Uterus (tissue), 4 donors: Measurements from ENCODE around the gene LRRC17. TPM values are rescaled to one million over a fixed set of nuclear protein-coding genes. Genes with fewer than 3 reads are reported as not detected.
A peak's percentile ranks its signal among the peaks of the same experiment; 100 is the strongest.

Experiments used
- DNase-seq, 2 donors: peaks; one replicate each; pipeline ENCODE4 v3.0.0-alpha.2; 2019 to 2020
- H3K27ac ChIP-seq, 2 donors: fragments of 200-600 bp; sonication (generic); 1 replicate in 1 of 2; 2 replicates in 1 of 2; pipeline ENCODE4 v1.5.1; 2016 to 2018
- H3K27me3 ChIP-seq, 2 donors: fragments of 200-600 bp; sonication (generic); one replicate each; pipeline ENCODE4 v1.5.1; 2018 to 2019; ENCODE audit warnings: control low read depth in 1 of 2
- H3K36me3 ChIP-seq, 2 donors: fragments of 200-600 bp; sonication (generic); one replicate each; pipeline ENCODE4 v1.5.1; 2019; ENCODE audit warnings: control low read depth in 1 of 2
- H3K4me1 ChIP-seq, 2 donors: fragments of 200-600 bp; sonication (generic); one replicate each; pipeline ENCODE4 v1.5.1; 2018 to 2019; ENCODE audit warnings: control low read depth in 1 of 2
- H3K4me3 ChIP-seq, 2 donors: fragments of 200-600 bp; sonication (generic); 1 replicate in 1 of 2; 2 replicates in 1 of 2; pipeline ENCODE4 v1.5.1; 2018 to 2019; ENCODE audit warnings: mild to moderate bottlenecking in 1 of 2
- H3K9me3 ChIP-seq, 2 donors: fragments of 200-600 bp; sonication (generic); one replicate each; pipeline ENCODE4 v1.5.1; 2019; ENCODE audit warnings: control low read depth in 1 of 2
- POLR2A ChIP-seq, 2 donors: fragments of 450-650 bp; IDR thresholded peaks; one replicate each; pipeline ENCODE4 v1.6.1; 2016; ENCODE audit warnings: antibody characterized with exemption in 2 of 2, mild to moderate bottlenecking in 1 of 2, moderate library complexity in 1 of 2
- intact Hi-C: fragments of 100-400 bp; cut with DNase I; formaldehyde crosslinking; loops from one replicate; pipeline ENCODE4 v1.15.1; 2023; ENCODE audit warnings: low total_unique reads
- total RNA-seq, 4 donors: library from RNA; depleted of rRNA in 3 of 4; stranded (reverse); fragments of >200 nt in 3 of 4; gene quantifications; one replicate each; pipeline versions ENCODE4 v1.1.0 to v1.2.4, GENCODE V29; 2014 to 2023
- TF ChIP-seq, protein P1 (sequence below), 4 experiments: fragments of 200-600 bp in 2 of 4; fragments of 450-650 bp in 2 of 4; sonication (generic) in 2 of 4; IDR thresholded peaks; one replicate each; pipeline ENCODE4 v1.5.1; 2016 to 2019; ENCODE audit warnings: antibody characterized with exemption in 4 of 4, mild to moderate bottlenecking in 2 of 4, moderate library complexity in 1 of 4
- donor health status: DM: yes; HTN: yes; CAD: no.

LRRC17 gene
- total RNA-seq, 4 donors from 2014 or later: 0.29 to 180 (median 4.9) TPM

DNA sequence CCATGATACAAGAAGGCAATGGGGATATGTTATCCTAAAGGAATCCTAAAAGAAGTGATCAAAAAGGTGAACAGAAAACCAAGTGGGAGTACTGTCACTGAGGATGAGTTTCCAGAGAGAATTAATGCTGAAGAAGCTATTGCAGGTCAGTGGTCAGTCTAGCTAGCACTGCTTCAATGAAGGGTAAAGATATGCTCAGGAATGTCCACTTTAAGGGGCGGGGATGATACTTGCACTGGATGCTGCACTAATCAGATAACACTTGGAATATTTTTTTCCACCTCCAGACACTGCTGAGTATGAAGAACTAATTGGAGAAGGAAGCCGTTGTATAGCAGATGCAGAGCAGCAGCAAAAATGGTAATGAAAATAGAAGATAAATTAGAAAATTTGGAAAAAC lies 75.3 kb downstream of the LRRC17 start:
- intact Hi-C loops: no loop called here
- peaks cover 0 to 2% of the 10 kb centered on the region in 2 donors for H3K4me1 ChIP-seq
- H3K4me3 ChIP-seq: no peak overlapping the region
- H3K27ac ChIP-seq: no peak overlapping the region
- no peak for DNase-seq
- no peaks in the 10 kb centered on the region for H3K27me3 ChIP-seq
- H3K9me3 ChIP-seq: no peaks in the 10 kb centered on the region
- TF ChIP-seq POLR2A (IDR thresholded peaks at IDR 0.05): no peak
- TF ChIP-seq, protein P1, sequence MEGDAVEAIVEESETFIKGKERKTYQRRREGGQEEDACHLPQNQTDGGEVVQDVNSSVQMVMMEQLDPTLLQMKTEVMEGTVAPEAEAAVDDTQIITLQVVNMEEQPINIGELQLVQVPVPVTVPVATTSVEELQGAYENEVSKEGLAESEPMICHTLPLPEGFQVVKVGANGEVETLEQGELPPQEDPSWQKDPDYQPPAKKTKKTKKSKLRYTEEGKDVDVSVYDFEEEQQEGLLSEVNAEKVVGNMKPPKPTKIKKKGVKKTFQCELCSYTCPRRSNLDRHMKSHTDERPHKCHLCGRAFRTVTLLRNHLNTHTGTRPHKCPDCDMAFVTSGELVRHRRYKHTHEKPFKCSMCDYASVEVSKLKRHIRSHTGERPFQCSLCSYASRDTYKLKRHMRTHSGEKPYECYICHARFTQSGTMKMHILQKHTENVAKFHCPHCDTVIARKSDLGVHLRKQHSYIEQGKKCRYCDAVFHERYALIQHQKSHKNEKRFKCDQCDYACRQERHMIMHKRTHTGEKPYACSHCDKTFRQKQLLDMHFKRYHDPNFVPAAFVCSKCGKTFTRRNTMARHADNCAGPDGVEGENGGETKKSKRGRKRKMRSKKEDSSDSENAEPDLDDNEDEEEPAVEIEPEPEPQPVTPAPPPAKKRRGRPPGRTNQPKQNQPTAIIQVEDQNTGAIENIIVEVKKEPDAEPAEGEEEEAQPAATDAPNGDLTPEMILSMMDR (IDR thresholded peaks at IDR 0.05): no peak
- no peaks in the 10 kb centered on the region for H3K36me3 ChIP-seq

DNA sequence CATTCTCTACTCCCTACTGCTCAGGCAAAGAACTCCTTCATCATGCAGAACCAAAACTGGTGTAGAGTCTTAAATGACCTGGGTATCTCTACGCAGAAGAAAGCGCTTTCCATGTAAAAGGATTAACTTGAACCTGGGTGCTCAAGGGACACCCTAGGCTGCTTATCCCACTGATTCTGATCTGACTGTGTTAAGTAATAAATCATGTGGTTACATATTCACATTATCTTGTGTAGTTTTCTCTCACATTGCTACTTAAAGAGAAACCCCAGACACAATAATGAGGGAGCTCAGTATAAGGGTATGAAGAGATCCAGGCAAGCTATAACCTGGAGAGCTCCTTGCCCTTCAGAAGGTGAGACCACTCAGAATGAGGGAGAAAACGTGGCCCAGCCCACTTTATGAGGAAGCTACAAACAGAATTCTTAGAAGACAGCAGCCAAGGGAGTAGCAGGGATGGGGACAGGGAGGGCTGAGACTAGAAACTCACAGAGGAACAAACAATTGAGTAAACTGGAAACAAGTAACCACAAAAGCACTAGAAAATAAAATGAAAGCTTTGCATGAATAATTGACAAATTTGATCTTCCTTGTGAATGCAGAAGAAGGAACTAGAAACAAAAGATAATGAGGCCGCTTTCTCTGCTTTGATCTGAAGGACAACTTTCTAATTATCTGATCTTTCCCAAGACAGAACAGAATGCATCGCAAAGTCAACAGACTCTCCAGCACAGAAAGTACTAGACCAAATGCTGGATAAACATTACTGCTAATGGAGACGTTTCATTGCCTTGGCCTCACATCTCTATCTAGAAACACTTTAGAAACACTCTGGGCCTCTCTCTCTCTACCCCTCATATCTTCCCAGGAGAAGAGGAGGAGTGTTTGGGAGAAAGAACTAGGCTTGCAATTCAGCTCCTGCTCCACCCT lies 76.1 kb downstream of the LRRC17 start:
- no peak overlapping the region for H3K4me3 ChIP-seq
- H3K4me1 ChIP-seq: peaks cover 0 to 7% of the 10 kb centered on the region in 2 donors
- no peaks in the 10 kb centered on the region for H3K9me3 ChIP-seq
- no peaks in the 10 kb centered on the region for H3K27me3 ChIP-seq
- intact Hi-C loops: no loop called here
- no peak for DNase-seq
- no peak overlapping the region for H3K27ac ChIP-seq
- no peak for TF ChIP-seq POLR2A (IDR thresholded peaks at IDR 0.05)
- TF ChIP-seq, protein P1 (IDR thresholded peaks at IDR 0.05): no peak
- no peaks in the 10 kb centered on the region for H3K36me3 ChIP-seq

DNA sequence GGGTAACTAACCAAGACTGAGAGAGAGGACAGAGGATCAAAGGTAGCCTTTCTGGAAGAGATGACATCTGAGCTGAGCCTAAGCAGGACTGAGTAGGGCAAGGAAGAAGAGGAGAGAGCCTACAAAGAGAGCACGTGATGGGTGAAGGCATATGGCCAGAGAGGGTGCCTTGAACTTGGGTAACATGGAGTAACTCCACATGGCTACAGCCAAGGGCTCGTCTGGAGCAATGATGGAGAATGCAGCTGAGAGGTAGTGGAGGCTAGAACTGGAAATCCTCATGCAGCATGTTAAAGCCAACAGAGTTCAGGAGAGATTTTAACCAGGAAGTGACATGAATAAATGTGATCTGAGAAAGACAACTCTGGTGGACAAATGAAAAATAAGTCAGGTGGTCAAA lies 77.8 kb downstream of the LRRC17 start:
- intact Hi-C loops: no loop called here
- Histone ChIP-seq H3K4me3 (no peak overlapping the region), H3K9me3 (no peaks in the 10 kb centered on the region), H3K36me3 (no peaks in the 10 kb centered on the region), H3K27me3 (no peaks in the 10 kb centered on the region), H3K4me1 (peaks cover 0 to 11% of the 10 kb centered on the region in 2 donors), H3K27ac (peak overlapping the region; percentile 55 to 75)
- no peak for DNase-seq
- TF ChIP-seq, protein P1 (IDR thresholded peaks at IDR 0.05): no peak
- TF ChIP-seq POLR2A (IDR thresholded peaks at IDR 0.05): no peak

DNA sequence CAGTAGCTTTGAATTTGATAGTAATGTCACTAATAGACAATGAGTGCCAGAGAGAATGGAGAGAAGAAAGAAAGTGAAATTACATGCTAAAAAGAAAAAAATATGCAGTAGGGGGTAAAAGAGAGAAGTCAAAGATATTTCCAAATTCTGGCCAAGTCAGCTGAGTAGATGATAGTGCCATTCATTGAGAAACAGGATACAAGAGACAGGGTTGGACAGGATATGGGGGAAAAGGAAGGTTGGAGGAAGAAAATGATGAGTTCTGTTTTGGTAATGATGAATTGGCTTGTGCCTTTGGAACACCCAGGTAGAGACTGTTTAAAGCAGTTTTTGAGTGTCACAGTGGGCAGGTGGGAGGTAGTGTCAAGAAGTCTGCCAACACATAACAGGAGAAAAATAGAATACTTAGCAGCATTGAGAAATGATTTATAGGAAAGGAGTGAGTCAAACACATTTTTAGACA lies 78.3 kb downstream of the LRRC17 start:
- Histone ChIP-seq H3K27ac (peak overlapping the region; percentile 55 to 75), H3K4me1 (peaks cover 0 to 11% of the 10 kb centered on the region in 2 donors), H3K36me3 (no peaks in the 10 kb centered on the region), H3K27me3 (no peaks in the 10 kb centered on the region), H3K9me3 (no peaks in the 10 kb centered on the region), H3K4me3 (no peak overlapping the region)
- intact Hi-C loops: no loop called here
- no peak for DNase-seq
- TF ChIP-seq POLR2A (IDR thresholded peaks at IDR 0.05): no peak
- TF ChIP-seq, protein P1 (IDR thresholded peaks at IDR 0.05): no peak

DNA sequence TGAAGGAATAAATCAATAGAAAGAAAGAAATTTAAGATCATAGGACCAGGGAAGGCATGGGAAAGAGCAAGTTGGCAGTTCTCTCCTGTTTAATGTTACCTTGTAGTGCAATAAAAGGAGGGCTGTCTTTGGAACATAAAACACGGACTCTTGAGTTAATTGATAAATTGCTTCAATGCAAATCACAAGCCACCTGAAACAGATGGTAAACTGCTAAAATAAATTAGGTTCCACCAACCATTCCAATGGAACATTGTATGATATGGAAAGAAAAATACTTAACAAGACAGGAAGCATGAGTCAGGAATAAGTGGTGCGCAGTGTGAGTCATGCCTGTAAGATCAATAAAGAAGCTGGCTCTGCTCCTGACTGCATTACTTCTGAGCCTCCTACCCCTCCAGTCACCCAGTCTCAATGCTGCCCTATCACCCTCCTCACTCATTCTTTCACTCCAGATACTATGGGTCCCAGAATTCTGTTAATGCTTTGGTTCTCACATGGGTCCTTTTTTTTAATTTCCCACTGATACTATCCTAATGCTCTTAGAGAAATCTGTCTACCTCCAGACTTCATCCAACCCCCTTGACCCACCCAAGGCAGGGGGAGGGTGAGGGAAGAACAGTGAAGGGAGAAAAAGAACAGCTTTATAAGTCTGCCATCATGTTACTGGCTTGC lies 78.9 kb downstream of the LRRC17 start:
- DNase-seq: no peak
- Histone ChIP-seq H3K4me3 (no peak overlapping the region), H3K36me3 (no peaks in the 10 kb centered on the region), H3K9me3 (no peaks in the 10 kb centered on the region), H3K27me3 (no peaks in the 10 kb centered on the region), H3K4me1 (peaks cover 0 to 11% of the 10 kb centered on the region in 2 donors), H3K27ac (peak overlapping the region; percentile 55 to 75)
- TF ChIP-seq, protein P1 (IDR thresholded peaks at IDR 0.05): no peak
- TF ChIP-seq POLR2A (IDR thresholded peaks at IDR 0.05): no peak
- intact Hi-C loops: no loop called here
